ENCODE measurements around the gene MTR.

Gene MTR

GRCh38 chr1:236913371-236914037 is 118.4 kb downstream of the MTR start:
- no peak for TF ChIP-seq CTCF (IDR thresholded peaks at IDR 0.05; ENCODE audit: borderline replicate concordance, control extremely low read depth, extremely low read depth, insufficient read depth, missing control alignments)
- in situ Hi-C loops (cut with MboI; ENCODE audit: low sequenced_read_pairs, unreplicated experiment) = no loop called here
- DNase-seq (ENCODE audit: low spot score) = no peak

GRCh38 chr1:236914375-236914774 is 119.3 kb downstream of the MTR start:
- no peak for TF ChIP-seq CTCF (IDR thresholded peaks at IDR 0.05; ENCODE audit: borderline replicate concordance, control extremely low read depth, extremely low read depth, insufficient read depth, missing control alignments)
- in situ Hi-C loops (cut with MboI; ENCODE audit: low sequenced_read_pairs, unreplicated experiment) = no loop called here
- DNase-seq (ENCODE audit: low spot score) = no peak

- TF ChIP-seq CTCF (IDR thresholded peaks at IDR 0.05; ENCODE audit: borderline replicate concordance, control extremely low read depth, extremely low read depth, insufficient read depth, missing control alignments) = no peak
Measured at GRCh38 chr1:236916131-236916800, 121.2 kb downstream of the MTR start.

GRCh38 chr1:236917448-236917847 is 122.4 kb downstream of the MTR start:
- TF ChIP-seq CTCF (IDR thresholded peaks at IDR 0.05; ENCODE audit: borderline replicate concordance, control extremely low read depth, extremely low read depth, insufficient read depth, missing control alignments) = no peak
- DNase-seq (ENCODE audit: low spot score) = no peak
- in situ Hi-C loops (cut with MboI; ENCODE audit: low sequenced_read_pairs, unreplicated experiment) = no loop called here

More at GRCh38 chr1:236916131-236916800, 121.2 kb downstream of the MTR start:
- in situ Hi-C loops (cut with MboI; ENCODE audit: low sequenced_read_pairs, unreplicated experiment) = no loop called here
- DNase-seq (ENCODE audit: low spot score) = no peak

GRCh38 chr1:236920286-236920894 is 125.3 kb downstream of the MTR start:
- in situ Hi-C loops (cut with MboI; ENCODE audit: low sequenced_read_pairs, unreplicated experiment) = no loop called here
- no peak for TF ChIP-seq CTCF (IDR thresholded peaks at IDR 0.05; ENCODE audit: borderline replicate concordance, control extremely low read depth, extremely low read depth, insufficient read depth, missing control alignments)

GRCh38 chr1:236921610-236922009 is 126.5 kb downstream of the MTR start:
- no peak for TF ChIP-seq CTCF (IDR thresholded peaks at IDR 0.05; ENCODE audit: borderline replicate concordance, control extremely low read depth, extremely low read depth, insufficient read depth, missing control alignments)
- in situ Hi-C loops (cut with MboI; ENCODE audit: low sequenced_read_pairs, unreplicated experiment) = no loop called here
- no peak for DNase-seq (ENCODE audit: low spot score)

More at GRCh38 chr1:236920286-236920894, 125.3 kb downstream of the MTR start:
- no peak for DNase-seq (ENCODE audit: low spot score)
